Measurements from ENCODE around the gene DIP2C. TPM values are rescaled to one million over a fixed set of nuclear protein-coding genes. Genes with fewer than 3 reads are reported as not detected.
A peak's percentile ranks its signal among the peaks of the same experiment; 100 is the strongest.
"Not testable (repeated sequence)": the region's sequence is repeated elsewhere in the genome, so short reads cannot be mapped to it uniquely, and the experiment has no call there.

The DIP2C gene
- total RNA-seq, 1 donor from 2014 or later, result 24.8 TPM

DNA sequence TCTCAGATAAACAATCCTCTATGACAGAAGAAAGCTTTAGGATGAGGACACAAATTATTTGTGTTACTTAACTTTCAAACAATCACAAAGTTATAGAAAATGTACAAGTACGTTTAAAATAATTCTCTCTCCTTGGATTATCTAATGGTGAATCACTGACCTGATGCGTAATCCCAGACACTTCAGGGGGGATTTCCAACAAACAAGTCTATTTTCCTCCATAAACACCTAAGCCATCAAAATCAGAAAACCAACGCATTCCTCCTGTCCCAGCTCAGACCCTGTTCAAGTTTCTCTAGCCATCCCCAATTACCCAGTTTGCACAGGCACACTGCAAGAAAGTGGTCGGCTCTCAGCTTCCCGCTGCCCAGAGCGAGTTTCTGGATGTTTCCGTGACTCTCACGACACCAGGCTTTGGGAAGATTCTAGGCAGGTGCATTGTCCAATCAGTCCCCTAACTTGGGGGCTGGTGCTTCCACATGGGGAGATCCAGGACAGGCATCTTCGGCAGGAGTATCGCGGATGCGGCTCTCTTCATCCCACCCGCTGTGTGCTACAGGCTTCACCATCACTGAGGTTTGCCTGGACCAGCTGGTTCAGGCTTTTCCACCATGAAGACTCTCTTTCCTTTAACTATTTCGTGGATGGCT, 354.2 kb downstream of the DIP2C start:
- no peak for DNase-seq (ENCODE audit: low spot score)

DNA sequence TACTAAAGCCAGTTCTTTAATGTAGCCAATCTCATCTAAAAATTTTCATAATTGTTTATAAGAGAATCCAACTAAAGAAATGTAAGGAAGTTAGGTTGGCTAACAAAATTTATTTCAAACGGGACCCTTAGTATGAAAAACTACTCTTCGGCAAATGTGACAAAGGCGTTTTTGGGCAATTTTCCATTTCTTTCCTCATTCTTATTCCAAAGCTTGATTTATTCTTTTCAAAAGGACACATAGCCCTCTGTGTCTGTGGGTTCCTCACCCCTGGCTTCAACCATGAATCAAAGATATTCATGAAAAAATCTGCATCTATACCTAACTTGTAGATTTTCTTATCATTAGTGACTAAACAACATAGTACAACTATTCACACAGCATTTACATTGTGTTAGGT, 358.3 kb downstream of the DIP2C start:
- no peak for DNase-seq (ENCODE audit: low spot score)

DNA sequence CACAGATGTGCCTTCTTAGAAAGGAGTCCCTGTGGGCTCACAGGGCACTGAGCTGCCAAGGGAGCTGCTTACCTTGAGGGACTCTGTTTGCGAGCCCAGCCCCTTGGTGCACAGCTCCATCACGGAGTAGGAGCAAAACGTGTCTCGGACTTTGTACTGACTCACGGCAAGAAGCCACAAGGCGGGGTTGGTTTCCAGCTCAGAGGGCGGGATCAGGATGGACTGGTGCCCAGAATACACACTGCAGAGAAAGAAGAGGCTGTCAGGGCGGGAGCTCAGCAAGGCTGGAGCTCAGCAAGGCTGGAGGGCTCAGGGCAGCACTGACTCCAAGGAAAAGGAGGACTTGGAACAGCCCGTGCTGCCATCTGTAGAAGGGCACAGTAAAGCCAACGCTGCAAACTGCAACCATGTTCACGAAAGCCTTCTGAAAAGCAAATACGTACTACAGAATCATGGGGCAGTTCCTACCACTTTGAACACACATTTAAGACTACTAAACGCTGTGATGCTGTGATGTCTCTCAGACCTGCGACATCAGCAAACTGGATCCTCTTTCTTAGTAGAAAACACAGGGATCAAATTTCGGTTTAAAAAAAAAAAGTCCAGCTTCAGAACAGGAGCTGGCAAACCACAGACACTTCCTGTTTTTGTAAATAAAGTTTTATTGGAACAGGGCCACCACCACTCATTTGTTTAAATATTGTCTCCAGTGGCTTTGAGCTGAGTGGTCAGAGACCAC, 359.9 kb downstream of the DIP2C start:
- peak; percentile 97 for DNase-seq (ENCODE audit: low spot score)

DNA sequence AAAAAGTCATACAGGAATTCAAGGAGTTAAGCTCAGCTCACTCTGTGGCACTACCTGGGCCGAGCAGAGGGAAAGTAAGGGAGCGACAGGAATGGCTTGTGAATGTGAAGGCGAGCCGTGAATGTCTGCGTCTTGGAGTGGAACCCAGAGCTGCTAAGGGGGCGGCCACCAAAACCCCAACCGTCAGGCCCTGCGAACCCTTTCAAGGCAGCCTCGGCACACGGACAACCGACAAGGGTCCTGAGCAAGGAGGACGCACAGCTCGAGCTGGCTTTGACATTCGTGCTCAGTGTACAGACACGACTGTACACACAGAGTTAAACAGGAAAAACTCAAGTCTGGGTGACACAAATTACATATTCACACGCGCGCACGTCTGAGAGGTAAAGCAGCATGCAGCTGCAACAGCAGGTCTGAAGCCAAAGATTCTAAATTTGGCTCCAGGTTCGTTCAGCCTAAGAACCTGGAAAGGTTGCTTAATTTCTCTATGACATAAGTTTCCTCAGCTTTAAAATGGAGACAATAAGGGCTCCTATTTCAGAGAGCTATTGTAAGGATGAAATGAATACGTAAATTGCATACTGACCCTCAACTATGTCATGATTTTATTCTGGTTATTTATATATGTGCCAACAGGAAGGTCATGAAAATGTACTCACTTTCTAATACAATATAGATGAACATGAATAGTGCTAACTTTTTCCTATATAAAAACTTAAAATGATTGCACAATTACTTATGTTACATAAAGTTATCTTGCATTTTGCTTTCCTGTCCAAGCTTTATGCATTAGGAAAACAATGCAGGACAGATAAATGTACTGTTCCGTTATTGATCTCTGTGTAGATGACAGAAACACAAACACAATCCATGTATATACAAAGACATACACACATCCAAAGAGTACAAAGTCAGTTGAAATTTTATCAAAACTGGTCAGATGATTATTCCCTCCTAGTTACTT, 361.3 kb downstream of the DIP2C start:
- DNase-seq (ENCODE audit: low spot score), result no peak

DNA sequence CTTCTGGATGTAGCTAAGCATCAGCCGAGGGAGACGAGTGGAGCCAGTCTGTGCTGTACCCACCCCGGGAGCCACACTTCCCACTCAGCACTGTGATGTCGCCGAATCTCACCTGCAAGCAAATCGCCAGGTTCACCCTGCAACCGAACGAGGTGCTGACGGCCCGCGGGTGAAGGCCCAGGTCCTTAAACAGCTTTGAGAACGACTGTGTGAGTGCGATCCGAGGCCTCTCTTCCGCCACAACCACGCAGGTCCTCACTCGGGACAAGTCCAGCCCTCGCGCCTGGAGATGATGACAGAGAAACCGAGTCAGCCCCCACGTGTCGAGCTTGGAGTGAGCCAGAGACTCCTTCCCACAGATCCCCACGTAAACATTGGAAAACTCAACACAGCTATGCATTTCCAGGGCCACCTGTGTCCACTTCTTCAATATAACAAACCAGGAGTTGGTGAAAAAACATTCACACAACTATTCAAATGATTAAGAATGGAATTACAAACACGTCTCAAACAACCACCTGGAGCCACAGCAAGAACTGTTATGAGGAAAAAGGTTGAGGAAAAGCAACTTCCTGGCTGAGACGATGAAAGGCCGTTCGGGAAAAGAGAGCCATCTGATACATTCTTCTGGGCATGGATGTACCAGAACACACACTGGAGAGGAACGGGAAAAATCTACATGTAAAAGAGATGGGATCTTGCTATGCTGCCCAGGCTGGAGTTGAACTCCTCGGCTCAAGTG, 362.4 kb downstream of the DIP2C start:
- no peak for DNase-seq (ENCODE audit: low spot score)

DNA sequence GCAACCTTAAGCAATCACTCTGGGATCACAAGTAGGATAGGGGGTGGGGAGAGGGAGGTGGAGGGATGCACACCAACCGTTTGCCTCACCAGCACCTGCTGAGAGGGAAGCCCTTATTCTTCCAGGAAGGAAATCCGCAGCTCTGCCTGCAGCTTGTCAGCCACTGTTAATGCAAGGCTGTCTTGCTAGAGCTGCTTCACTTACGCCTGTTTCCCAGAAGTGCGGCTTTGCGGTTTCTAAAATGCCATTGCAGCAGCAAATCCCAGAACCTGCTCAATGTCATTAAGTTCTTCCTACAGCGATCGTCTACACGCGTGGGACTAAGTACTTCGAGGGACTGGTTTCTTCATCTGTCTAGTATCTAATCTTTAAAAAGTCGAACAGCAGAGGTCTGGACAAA, 363.1 kb downstream of the DIP2C start:
- DNase-seq (ENCODE audit: low spot score), result peak; percentile 95

DNA sequence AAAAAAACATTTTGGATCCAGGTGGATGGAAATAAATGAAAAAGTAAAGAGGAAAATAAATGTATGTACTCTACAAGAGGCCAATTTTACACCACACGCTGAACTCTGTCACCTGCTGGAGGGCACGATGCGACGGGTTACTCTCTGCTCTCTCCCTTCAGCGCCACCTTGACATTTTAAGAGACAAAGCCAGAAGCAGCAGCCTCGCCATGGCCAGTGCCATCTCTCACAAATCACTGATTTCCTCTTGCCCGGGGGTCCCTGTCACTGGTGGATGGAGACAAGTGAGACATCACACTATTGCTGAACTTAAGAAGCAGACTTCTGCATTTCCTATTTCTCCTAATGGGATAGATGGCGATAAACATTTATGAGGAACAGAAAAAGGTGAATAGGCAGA, 364.2 kb downstream of the DIP2C start:
- no peak for DNase-seq (ENCODE audit: low spot score)

DNA sequence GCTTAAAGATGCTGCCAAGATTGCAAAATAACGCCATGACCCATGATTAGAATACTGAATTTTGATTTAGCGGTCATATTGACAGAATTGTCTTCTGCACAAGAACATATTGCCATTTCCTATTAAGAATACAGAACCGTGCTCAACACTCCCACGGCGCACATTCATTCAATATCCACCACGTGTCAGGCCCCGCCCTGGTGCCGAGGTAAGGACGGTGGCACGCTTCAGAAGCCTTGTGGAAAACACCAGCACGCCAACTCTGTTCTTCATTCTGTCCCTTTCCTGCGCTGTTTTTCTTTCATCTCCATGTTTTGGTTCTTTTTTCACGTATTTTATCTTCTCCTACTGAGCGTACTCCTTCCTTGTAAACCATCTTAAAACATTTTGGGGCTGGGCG, 364.9 kb downstream of the DIP2C start:
- no peak for DNase-seq (ENCODE audit: low spot score)

DNA sequence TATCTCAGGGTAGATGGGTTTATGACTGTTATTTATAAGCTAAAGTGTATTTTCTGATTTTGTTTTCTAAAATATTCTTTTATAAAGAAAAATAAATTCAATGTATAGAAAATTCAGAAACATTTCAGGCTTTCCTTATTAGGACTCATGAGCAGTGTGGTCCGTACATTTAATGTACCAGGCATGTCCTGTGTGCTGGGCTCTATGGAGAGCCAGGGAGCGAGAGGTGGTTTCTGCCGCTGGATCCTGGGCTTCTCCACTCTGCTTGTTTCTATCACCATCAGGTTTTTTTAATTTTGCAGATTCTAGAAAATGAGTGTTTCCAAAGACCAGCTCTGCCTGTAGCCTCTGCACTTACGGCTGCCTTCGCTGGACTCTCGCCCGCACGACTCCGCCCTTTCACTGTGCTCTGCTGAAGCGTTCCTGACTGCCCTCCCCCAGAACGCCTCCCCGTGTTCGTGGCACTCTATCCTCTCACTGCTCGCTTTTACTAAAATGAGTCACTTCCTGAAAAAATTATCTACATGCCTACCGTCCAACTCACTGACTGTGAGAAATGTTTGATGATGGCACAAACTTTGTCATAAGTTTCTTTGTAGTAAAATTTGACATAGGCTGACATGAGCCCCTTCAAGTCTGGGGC, 365.7 kb downstream of the DIP2C start:
- DNase-seq (ENCODE audit: low spot score), result peak; percentile 92

DNA sequence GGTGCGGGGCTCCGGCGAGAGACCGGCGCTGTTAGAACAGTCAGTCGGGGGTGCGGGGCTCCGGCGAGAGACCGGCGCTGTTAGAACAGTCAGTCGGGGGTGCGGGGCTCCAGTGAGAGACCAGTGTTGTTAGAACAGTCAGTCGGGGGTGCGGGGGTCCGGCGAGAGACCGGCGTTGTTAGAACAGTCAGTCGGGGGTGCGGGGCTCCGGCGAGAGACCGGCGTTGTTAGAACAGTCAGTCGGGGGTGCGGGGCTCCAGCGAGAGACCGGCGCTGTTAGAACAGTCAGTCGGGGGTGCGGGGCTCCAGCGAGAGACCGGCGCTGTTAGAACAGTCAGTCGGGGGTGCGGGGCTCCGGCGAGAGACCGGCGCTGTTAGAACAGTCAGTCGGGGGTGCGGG, 366.4 kb downstream of the DIP2C start:
- not testable (repeated sequence) for DNase-seq (ENCODE audit: low spot score)

DNA sequence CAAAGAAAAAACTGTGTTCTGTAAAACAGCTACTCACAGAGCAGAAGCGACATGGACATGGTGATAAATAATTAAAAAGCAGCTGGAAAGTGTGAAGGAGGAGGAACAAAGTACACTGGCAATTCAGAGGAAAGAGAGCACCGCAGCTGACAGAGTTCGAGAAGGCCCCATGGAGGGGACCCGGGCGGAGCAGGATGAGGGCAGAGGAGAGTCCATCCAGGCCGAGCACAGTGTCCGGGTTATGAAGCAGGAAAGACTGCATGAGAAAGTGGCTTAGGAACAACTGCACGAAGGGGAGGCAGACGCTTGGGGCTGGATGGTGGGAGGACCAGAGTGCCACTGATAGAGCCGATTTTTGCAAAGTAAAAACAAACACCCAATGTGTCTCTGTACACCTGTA, 368.7 kb downstream of the DIP2C start:
- DNase-seq (ENCODE audit: low spot score), result no peak

DNA sequence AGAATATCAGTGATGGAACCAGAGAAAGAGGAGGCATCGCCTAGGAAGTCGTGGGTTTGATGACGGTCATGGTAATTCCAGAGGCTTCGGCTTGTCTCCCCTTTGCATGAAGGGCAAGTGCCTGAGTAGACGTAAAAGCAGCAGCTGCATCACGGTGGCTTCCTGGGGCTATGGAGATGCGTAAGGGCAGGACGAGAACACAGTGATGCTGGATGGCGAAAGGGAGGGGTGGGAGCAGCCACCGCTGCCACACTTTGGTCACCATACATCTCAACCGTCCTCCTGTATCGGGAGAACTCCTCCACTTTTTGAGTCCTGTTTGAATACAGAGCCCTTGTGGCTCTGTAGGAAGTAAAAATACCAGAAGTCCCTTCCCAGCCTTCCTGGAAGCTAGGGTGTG, 371.5 kb downstream of the DIP2C start:
- DNase-seq (ENCODE audit: low spot score), result no peak

DNA sequence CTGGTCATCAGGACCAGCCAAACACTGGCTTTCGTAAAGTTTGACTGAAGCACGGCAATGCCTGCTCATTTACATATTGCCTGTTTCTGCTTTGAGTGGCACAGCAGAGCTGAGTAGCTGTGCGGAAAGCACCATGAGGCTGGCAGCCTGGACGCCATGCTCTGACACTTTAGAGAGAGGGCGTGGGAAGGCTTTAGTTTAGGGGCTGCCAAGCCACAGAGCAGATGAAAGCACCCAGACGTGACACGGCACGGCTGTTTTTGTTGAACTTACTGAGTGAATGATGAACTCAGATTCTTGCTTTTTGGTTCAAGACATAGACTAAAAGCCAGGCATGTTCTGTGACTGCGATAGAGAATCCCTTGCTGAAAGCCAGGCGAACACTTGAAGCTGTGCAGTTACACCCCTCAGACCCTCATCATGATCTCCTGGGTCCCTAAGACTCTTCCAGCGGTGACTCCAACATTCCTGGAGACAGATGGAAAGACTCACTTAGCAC, 372.1 kb downstream of the DIP2C start:
- peak; percentile 95 for DNase-seq (ENCODE audit: low spot score)

DNA sequence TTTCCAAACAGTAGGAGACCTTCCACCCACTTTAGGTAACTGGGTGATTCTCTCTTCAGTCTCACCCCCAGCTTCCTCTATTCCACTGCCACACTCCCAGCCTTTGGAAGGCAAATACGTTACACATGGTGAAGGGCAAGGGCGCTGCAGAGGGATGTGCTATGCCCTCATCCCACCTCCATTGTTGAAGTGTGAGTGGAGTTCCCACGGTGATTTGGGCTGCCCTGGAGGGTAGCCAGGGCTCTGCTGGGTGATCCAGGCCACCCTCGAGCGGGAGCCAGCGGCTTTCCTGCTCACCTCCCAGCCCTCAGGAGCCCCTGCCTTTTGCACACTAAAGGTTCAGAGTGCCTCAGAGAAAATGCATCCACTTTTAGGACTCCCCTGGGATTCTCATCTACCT, 373.1 kb downstream of the DIP2C start:
- no peak for DNase-seq (ENCODE audit: low spot score)

DNA sequence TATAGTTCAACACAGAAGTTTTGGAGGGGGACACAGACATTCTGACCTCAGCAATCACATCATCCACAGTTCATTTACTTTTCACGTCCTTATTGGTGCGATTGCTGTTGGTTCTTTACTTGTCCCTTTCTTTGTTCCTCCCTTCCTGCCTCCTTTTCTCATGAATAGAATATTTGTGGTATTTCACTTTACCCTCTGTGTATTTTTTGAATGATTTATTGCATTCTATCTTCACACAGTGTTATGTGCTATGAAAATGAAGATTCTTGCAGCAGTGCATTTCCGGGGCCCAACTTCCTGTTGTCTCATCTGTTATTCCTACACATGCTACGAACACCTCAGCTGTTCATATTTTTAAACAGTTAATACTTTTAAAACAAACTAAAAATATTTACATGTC, 374.6 kb downstream of the DIP2C start:
- no peak for DNase-seq (ENCODE audit: low spot score)

DNA sequence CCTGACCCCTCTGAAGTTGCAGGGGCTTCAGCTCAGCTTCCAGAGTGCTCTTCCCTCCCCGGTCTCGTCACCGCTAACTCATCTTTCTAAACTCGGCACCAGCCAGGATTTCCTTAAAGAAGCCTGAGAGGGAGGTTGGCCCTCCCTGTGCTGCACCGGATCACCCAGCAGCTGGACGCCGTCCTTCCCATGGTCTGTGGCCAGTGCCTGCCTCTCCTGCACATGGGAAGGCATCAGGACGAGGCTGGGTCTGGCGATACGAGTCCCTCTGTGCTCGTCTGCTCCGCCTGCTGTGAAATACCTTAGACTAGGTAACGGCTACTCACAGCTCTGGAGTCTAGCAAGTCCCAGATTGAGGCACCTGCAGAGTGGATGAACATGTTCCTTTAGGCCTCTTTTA, 375.1 kb downstream of the DIP2C start:
- DNase-seq (ENCODE audit: low spot score), result no peak

DNA sequence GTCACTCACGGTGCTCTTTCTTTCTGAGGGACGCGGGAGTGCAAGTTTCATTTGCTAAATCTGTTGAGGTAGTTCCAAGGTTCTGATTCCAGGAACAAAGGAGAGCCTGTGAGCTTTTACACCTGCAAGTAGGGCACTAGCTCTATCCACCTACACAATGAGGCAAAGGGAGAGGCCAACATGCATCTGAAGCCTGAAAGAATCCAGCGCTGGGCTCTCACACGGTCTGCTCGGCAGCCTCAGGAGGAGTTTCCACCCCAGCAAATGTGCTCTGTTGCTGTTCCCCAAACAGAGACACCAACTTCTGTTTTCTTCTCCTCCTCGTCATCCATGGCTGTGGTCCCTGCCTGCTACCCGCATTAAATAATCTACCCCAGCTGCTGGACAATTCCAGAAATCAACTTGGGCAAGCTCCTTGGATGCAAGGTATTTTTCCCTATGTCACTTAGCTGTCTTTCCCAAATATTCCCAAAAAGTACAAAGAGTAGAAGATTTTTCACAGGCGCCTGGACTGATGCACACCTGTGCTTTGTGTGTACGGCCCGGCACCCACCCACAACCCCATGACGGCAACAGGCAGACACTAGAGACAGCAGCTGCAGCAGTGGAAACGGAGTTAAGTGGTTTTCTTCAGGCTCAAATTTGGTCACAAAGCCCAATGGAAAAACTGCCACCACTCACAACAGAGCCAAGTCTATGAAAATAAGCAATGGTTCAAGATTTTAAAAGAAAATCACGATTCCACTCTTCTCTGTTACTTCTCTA, 377.4 kb downstream of the DIP2C start:
- DNase-seq (ENCODE audit: low spot score), result no peak

DNA sequence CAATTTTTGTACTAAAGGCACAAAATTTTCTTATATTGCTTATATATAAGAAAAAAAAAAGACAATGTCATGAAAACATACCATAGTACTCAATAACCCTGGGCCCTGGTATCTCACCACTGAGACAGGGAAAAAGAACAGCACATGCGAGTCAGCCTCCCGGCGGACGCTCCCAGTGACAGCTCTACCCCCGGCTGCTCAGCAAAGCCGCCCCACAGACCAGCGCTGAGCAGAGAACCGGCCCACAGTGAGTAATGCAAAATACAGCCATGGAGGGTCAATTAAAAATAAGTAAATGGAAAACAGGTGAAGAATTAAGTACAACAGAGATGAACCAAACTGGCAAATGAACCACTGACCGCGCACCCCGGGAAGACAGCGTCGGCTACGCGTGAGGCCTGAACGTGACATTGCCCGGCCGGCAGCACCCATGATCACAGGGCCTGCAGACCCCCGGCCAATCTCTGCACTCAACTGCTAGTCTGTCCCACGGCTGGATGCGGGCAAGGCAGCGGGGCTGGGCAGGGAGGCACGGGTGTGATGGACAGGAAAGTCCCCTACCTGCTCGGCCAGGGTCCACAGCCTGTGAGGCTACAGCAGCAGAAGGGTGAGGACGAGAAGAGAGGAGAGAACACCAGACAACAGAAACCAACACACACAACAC, 378.4 kb downstream of the DIP2C start:
- DNase-seq (ENCODE audit: low spot score), result no peak

DNA sequence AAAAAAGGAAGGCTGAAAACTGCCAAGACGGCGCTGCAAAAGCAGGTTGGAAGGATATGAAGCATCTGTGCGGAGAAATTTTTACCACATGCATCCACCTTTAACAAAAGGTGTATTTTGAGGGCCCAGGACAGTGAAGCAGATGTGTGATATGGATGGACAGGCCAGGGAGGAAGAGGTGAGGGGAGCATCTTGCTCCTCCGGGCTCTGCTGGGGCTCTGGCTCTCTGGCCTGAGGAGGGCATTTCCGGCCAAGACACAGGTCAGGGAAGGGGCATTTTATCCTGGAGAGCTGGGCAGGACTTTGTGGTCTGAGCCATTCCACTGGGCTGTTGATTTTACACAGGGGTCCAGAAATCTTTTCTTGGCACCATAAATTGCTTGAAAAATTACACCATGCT, 379.1 kb downstream of the DIP2C start:
- no peak for DNase-seq (ENCODE audit: low spot score)

All from umbilical cord (tissue), 2 donors.